SK-N-SH (cell line): ENCODE data around the gene NUDT22. TPM values are rescaled to one million over a fixed set of nuclear protein-coding genes. Genes with fewer than 3 reads are reported as not detected.

Experiments used
- CTCF ChIA-PET: fragments of 300-600, 350-600 bp; formaldehyde crosslinking; extraction: SDS; loops from one replicate; lab custom pipeline; 2021; lab: Yijun Ruan, JAX
- POLR2A ChIA-PET: fragments of 350-600 bp; sonication (Branson Sonifier 250); formaldehyde crosslinking; extraction: SDS; loops from one replicate; lab custom pipeline; 2020; ENCODE audit warnings: antibody characterized with exemption, inconsistent platforms; lab: Yijun Ruan, JAX
- DNase-seq: peaks from one replicate; pipeline ENCODE4 v3.0.0; 2012
- H2AFZ ChIP-seq: fragments of 200-600 bp; sonication (generic); 2 replicates; pipeline ENCODE4 v1.8.1; 2016; ENCODE audit warnings: antibody characterized with exemption, mild to moderate bottlenecking, low read depth
- H3F3A ChIP-seq: fragments of 200-600 bp; sonication (generic); replicated peaks from 2 replicates; pipeline ENCODE3; 2016; ENCODE audit warnings: antibody characterized with exemption, mild to moderate bottlenecking; ENCODE audit not compliant: insufficient read depth
- H3K27ac ChIP-seq, 2 experiments: fragments of 200-500 bp in 1 of 2; fragments of 200-600 bp in 1 of 2; sonication (Bioruptor generic) in 1 of 2; sonication (generic), shearing (Covaris generic) in 1 of 2; 2 replicates each; pipeline versions ENCODE4 v1.5.1 to v1.6.1; 2014 to 2016; ENCODE audit warnings: low read depth in 2 of 2, inconsistent platforms in 1 of 2, low read length in 1 of 2, mild to moderate bottlenecking in 1 of 2, mixed read lengths in 1 of 2
- H3K27me3 ChIP-seq: fragments of 200-600 bp; sonication (generic), shearing (Covaris generic); 2 replicates; pipeline ENCODE4 v1.6.1; 2016; ENCODE audit warnings: mixed run types; ENCODE audit not compliant: insufficient read depth
- H3K36me3 ChIP-seq, 2 experiments: fragments of 200-500 bp in 1 of 2; fragments of 200-600 bp in 1 of 2; sonication (Bioruptor generic) in 1 of 2; sonication (generic) in 1 of 2; replicated peaks in 1 of 2; 2 replicates each; pipeline versions ENCODE3 to v1.5.1; 2014 to 2016; ENCODE audit warnings: low read length in 1 of 2, mild to moderate bottlenecking in 1 of 2; ENCODE audit not compliant: insufficient read depth in 2 of 2, control insufficient read depth in 1 of 2
- H3K4me1 ChIP-seq, 2 experiments: fragments of 200-500 bp in 1 of 2; fragments of 200-600 bp in 1 of 2; sonication (Bioruptor generic) in 1 of 2; sonication (generic), shearing (Covaris generic) in 1 of 2; 2 replicates each; pipeline versions ENCODE4 v1.5.1 to v1.6.1; 2014 to 2016; ENCODE audit warnings: low read depth in 1 of 2, low read length in 1 of 2, mixed run types in 1 of 2; ENCODE audit not compliant: insufficient read depth in 2 of 2, control insufficient read depth in 1 of 2
- H3K4me2 ChIP-seq: fragments of 200-600 bp; sonication (generic), shearing (Covaris generic); 2 replicates; pipeline ENCODE4 v1.6.1; 2017; ENCODE audit warnings: mixed run types
- H3K4me3 ChIP-seq, 2 experiments: fragments of 200-500 bp in 1 of 2; fragments of 200-600 bp in 1 of 2; sonication (Bioruptor generic) in 1 of 2; sonication (generic), shearing (Covaris generic) in 1 of 2; 2 replicates each; pipeline versions ENCODE4 v1.5.1 to v1.8.1; 2014 to 2016; ENCODE audit warnings: low read depth in 2 of 2, inconsistent platforms in 1 of 2, low read length in 1 of 2, mild to moderate bottlenecking in 1 of 2, mixed read lengths in 1 of 2, moderate library complexity in 1 of 2
- H3K79me2 ChIP-seq: fragments of 200-600 bp; sonication (generic); 2 replicates; pipeline ENCODE4 v1.8.1; 2017; ENCODE audit warnings: mild to moderate bottlenecking; ENCODE audit not compliant: insufficient read depth
- H3K9ac ChIP-seq: fragments of 200-600 bp; sonication (generic); 2 replicates; pipeline ENCODE4 v1.6.1; 2017; ENCODE audit warnings: mixed run types
- H3K9me2 ChIP-seq: fragments of 200-600 bp; sonication (generic); 2 replicates; pipeline ENCODE4 v1.6.1; 2017; ENCODE audit warnings: mixed run types
- H3K9me3 ChIP-seq: fragments of 200-600 bp; sonication (generic); 2 replicates; pipeline ENCODE4 v1.6.1; 2017; ENCODE audit warnings: mixed run types, mild to moderate bottlenecking, moderate library complexity
- H4K20me1 ChIP-seq: fragments of 200-600 bp; sonication (generic); 2 replicates; pipeline ENCODE4 v1.6.1; 2017; ENCODE audit warnings: mild to moderate bottlenecking, mixed run types; ENCODE audit not compliant: insufficient read depth
- CHD2 ChIP-seq: fragments of 150-350 bp; IDR thresholded peaks from 2 replicates; pipeline ENCODE4 v1.6.1; 2018; ENCODE audit warnings: low read length; ENCODE audit not compliant: partially characterized antibody
- CTCF ChIP-seq: fragments of 200-600 bp; sonication (generic); IDR thresholded peaks from 2 replicates; pipeline ENCODE4 v1.6.1; 2017; ENCODE audit warnings: antibody characterized with exemption, mild to moderate bottlenecking, moderate library complexity
- ELF1 ChIP-seq: IDR thresholded peaks from 2 replicates; pipeline ENCODE4 v1.4.0; 2012
- EP300 ChIP-seq, 2 experiments: IDR thresholded peaks; 2 replicates each; pipeline versions ENCODE4 v1.4.0 to v1.6.1; 2012; ENCODE audit warnings: borderline replicate concordance in 1 of 2, low read depth in 1 of 2, low read length in 1 of 2
- EZH2phosphoT487 ChIP-seq: fragments of 200-600 bp; sonication (generic); IDR thresholded peaks from 2 replicates; pipeline ENCODE4 v1.6.1; 2017; ENCODE audit warnings: low read depth, mixed run types, mild to moderate bottlenecking, antibody characterized with exemption, moderate library complexity, borderline replicate concordance
- FOSL2 ChIP-seq: IDR thresholded peaks from 2 replicates; pipeline ENCODE4 v1.4.0; 2012; ENCODE audit warnings: low read depth, mild to moderate bottlenecking, moderate library complexity, borderline replicate concordance
- FOXJ3 ChIP-seq: sonication (generic); formaldehyde crosslinking; IDR thresholded peaks from 2 replicates; pipeline ENCODE4 v1.5.1; 2020; ENCODE audit warnings: mild to moderate bottlenecking, missing genetic modification reagents
- MXI1 ChIP-seq: IDR thresholded peaks from 2 replicates; pipeline ENCODE4 v1.6.1; 2012; ENCODE audit warnings: mild to moderate bottlenecking, low read depth, low read length, improper control_type of control experiment
- NFIC ChIP-seq: IDR thresholded peaks from 2 replicates; pipeline ENCODE4 v1.4.0; 2012; ENCODE audit warnings: borderline replicate concordance
- NRF1 ChIP-seq: IDR thresholded peaks from 2 replicates; pipeline ENCODE4 v1.6.1; 2012; ENCODE audit warnings: low read depth, mild to moderate bottlenecking, low read length
- PBX3 ChIP-seq: IDR thresholded peaks from 2 replicates; pipeline ENCODE4; 2012
- RCOR1 ChIP-seq: fragments of 150-350 bp; IDR thresholded peaks from 2 replicates; pipeline ENCODE4 v1.6.1; 2017; ENCODE audit warnings: antibody characterized with exemption, low read length
- RXRA ChIP-seq: IDR thresholded peaks from 2 replicates; pipeline ENCODE4 v1.4.0; 2012; ENCODE audit warnings: low read depth, mild to moderate bottlenecking, borderline replicate concordance
- TCF12 ChIP-seq: IDR thresholded peaks from 2 replicates; pipeline ENCODE4 v1.4.0; 2012
- YY1 ChIP-seq: IDR thresholded peaks from 2 replicates; pipeline ENCODE4 v1.4.0; 2012; ENCODE audit warnings: low read depth, mild to moderate bottlenecking
- WGBS: methylation state at CpG from one replicate; pipeline ENCODE4 v1.1.6; 2017; ENCODE audit warnings: low lambda C conversion rate; 5-methylcytosine and 5-hydroxymethylcytosine counted together
- polyA plus RNA-seq, 3 experiments: library from polyadenylated mRNA; depleted of rRNA; stranded (reverse); fragments of >200 nt; gene quantifications; 2 replicates each; pipeline ENCODE4 v1.2.3, GENCODE V29; 2012
- TF ChIP-seq, protein P1 (sequence below): IDR thresholded peaks from 2 replicates; pipeline ENCODE4 v1.6.1; 2012; ENCODE audit warnings: mild to moderate bottlenecking, low read depth, low read length, moderate library complexity
- TF ChIP-seq, protein P2 (sequence below): IDR thresholded peaks from 2 replicates; pipeline ENCODE4 v1.4.0; 2012; ENCODE audit warnings: low read depth
- TF ChIP-seq, protein P3 (sequence below): IDR thresholded peaks from 2 replicates; pipeline ENCODE4 v1.4.0; 2012; ENCODE audit warnings: low read depth, borderline replicate concordance

The NUDT22 gene
- polyA plus RNA-seq, 1 of the 3 experiments (the other 2 are of a cell fraction), result 72.7 TPM

- TF ChIP-seq FOSL2 (no peak), RXRA (no peak)
- ChIA-PET CTCF (interaction anchor here (1.5 to 3.4 kb wide), 3 partner anchors 15 to 74 kb away, joined by 5 to 15 read pairs (median 5); partner anchors contain the start of genes ESRRA and PLCB3), POLR2A (interaction anchor here (1.2 kb wide), 2 partner anchors 10 to 15 kb away, joined by 3 read pairs; partner anchors contain the start of genes FKBP2 and PPP1R14B)
- no peaks in the 10 kb centered on the region for H3K9me3 ChIP-seq
- H3K4me1 ChIP-seq, result peaks cover 20 to 57% of the 10 kb centered on the region in 2 experiments; a peak in 2 of 4 replicates
- DNase-seq, result peak; percentile 44
- H4K20me1 ChIP-seq, result no peaks in the 10 kb centered on the region
- peak overlapping the region; percentile 77 for H3K9ac ChIP-seq
- peaks cover 49% of the 10 kb centered on the region for H3K79me2 ChIP-seq
- no peaks in the 10 kb centered on the region for H3K9me2 ChIP-seq
- WGBS, result 23% methylated on average over 8 of the region's 8 CpGs
- H3F3A ChIP-seq, result peaks cover 20% of the 10 kb centered on the region
- peaks cover 0 to 4% of the 10 kb centered on the region in 2 experiments for H3K36me3 ChIP-seq
- H2AFZ ChIP-seq, result peak overlapping the region; percentile 82; the same call in 1 of the 2 replicates
- peak overlapping the region; percentile 73 to 75 for H3K4me3 ChIP-seq
- no peaks in the 10 kb centered on the region for H3K27me3 ChIP-seq
- H3K4me2 ChIP-seq, result peak overlapping the region; percentile 90
- H3K27ac ChIP-seq, result peak overlapping the region; percentile 54 to 92; a peak in 3 of 4 replicates
These were observed 4.9 kb downstream of the NUDT22 start for GRCh38 chr11:64230985-64231365.

- Histone ChIP-seq H3K9me2 (no peaks in the 10 kb centered on the region), H3K4me2 (peak overlapping the region; percentile 90), H3K79me2 (peaks cover 45% of the 10 kb centered on the region), H2AFZ (no peak overlapping the region), H3F3A (peaks cover 20% of the 10 kb centered on the region), H3K27ac (no peak overlapping the region), H3K4me1 (peaks cover 20 to 57% of the 10 kb centered on the region in 2 experiments; a peak in 2 of 4 replicates), H3K36me3 (peaks cover 0 to 4% of the 10 kb centered on the region in 2 experiments), H3K9ac (no peak overlapping the region), H4K20me1 (no peaks in the 10 kb centered on the region), H3K4me3 (peak overlapping the region in 1 of 2 experiments; percentile 75; a peak in 2 of 4 replicates), H3K27me3 (no peaks in the 10 kb centered on the region), H3K9me3 (no peaks in the 10 kb centered on the region)
- WGBS, result 90% methylated on average over 7 of the region's 7 CpGs
- ChIA-PET POLR2A (interaction anchor here (1.2 kb wide), 1 partner anchor 15 kb away, joined by 3 read pairs; the partner anchor contains the start of gene PPP1R14B), CTCF (interaction anchor here (1.1 to 3.4 kb wide), 4 partner anchors 14 to 73 kb away, joined by 3 to 15 read pairs (median 5); partner anchors contain the start of genes ESRRA, PLCB3 and STIP1)
- DNase-seq, result no peak
- no peak for TF ChIP-seq EP300 (IDR thresholded peaks at IDR 0.05; ENCODE audit: borderline replicate concordance in 1 of 2, low read depth in 1 of 2, low read length in 1 of 2)
- TF ChIP-seq, protein P1, sequence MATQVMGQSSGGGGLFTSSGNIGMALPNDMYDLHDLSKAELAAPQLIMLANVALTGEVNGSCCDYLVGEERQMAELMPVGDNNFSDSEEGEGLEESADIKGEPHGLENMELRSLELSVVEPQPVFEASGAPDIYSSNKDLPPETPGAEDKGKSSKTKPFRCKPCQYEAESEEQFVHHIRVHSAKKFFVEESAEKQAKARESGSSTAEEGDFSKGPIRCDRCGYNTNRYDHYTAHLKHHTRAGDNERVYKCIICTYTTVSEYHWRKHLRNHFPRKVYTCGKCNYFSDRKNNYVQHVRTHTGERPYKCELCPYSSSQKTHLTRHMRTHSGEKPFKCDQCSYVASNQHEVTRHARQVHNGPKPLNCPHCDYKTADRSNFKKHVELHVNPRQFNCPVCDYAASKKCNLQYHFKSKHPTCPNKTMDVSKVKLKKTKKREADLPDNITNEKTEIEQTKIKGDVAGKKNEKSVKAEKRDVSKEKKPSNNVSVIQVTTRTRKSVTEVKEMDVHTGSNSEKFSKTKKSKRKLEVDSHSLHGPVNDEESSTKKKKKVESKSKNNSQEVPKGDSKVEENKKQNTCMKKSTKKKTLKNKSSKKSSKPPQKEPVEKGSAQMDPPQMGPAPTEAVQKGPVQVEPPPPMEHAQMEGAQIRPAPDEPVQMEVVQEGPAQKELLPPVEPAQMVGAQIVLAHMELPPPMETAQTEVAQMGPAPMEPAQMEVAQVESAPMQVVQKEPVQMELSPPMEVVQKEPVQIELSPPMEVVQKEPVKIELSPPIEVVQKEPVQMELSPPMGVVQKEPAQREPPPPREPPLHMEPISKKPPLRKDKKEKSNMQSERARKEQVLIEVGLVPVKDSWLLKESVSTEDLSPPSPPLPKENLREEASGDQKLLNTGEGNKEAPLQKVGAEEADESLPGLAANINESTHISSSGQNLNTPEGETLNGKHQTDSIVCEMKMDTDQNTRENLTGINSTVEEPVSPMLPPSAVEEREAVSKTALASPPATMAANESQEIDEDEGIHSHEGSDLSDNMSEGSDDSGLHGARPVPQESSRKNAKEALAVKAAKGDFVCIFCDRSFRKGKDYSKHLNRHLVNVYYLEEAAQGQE, result no peak
- no peak for TF ChIP-seq NRF1
- TF ChIP-seq CTCF, result no peak
- TF ChIP-seq CHD2, result no peak
- no peak for TF ChIP-seq MXI1
- no peak for TF ChIP-seq RCOR1
- no peak for TF ChIP-seq FOXJ3
- no peak for TF ChIP-seq NFIC
- no peak for TF ChIP-seq TCF12
- TF ChIP-seq EZH2phosphoT487, result no peak
- no peak for TF ChIP-seq YY1
- TF ChIP-seq RXRA, result no peak
- TF ChIP-seq, protein P2, sequence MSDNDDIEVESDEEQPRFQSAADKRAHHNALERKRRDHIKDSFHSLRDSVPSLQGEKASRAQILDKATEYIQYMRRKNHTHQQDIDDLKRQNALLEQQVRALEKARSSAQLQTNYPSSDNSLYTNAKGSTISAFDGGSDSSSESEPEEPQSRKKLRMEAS, result no peak
- TF ChIP-seq ELF1, result no peak
- TF ChIP-seq PBX3, result no peak
- TF ChIP-seq, protein P3, sequence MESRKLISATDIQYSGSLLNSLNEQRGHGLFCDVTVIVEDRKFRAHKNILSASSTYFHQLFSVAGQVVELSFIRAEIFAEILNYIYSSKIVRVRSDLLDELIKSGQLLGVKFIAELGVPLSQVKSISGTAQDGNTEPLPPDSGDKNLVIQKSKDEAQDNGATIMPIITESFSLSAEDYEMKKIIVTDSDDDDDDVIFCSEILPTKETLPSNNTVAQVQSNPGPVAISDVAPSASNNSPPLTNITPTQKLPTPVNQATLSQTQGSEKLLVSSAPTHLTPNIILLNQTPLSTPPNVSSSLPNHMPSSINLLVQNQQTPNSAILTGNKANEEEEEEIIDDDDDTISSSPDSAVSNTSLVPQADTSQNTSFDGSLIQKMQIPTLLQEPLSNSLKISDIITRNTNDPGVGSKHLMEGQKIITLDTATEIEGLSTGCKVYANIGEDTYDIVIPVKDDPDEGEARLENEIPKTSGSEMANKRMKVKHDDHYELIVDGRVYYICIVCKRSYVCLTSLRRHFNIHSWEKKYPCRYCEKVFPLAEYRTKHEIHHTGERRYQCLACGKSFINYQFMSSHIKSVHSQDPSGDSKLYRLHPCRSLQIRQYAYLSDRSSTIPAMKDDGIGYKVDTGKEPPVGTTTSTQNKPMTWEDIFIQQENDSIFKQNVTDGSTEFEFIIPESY, result no peak
These were observed 5.5 kb downstream of the NUDT22 start for GRCh38 chr11:64231546-64231945.
